Stimulated activated naive CD8-positive, alpha-beta T cell treated with anti-CD3 and anti-CD28 coated beads, Interleukin-15, amount 100 ng/mL, for 72 hours (primary cell): ENCODE data around the gene RFX1.
"Not testable (repeated sequence)": the region's sequence is repeated elsewhere in the genome, so short reads cannot be mapped to it uniquely, and the experiment has no call there.

Experiments
- ATAC-seq: fragments of 150-1000 bp; cut with Tn5 transposase; 2 replicates; pipeline ENCODE4 v1.10.0; 2021; ENCODE audit warnings: mild to moderate bottlenecking, moderate library complexity
- DNase-seq, 2 donors: peaks; one replicate each; pipeline ENCODE4 v3.0.0; 2021 to 2022
- H3K27ac Mint-ChIP-seq, 2 donors: one replicate each; pipeline ENCODE4 v1.8.0; 2022; ENCODE audit warnings: mild to moderate bottlenecking in 2 of 2, mixed read lengths in 2 of 2, moderate library complexity in 2 of 2
- H3K27me3 Mint-ChIP-seq: one replicate; pipeline ENCODE4 v1.8.0; 2022; ENCODE audit warnings: mixed read lengths
- H3K4me1 Mint-ChIP-seq: one replicate; pipeline ENCODE4 v1.8.0; 2022; ENCODE audit warnings: mild to moderate bottlenecking, mixed read lengths
- H3K4me3 Mint-ChIP-seq, 2 donors: one replicate each; pipeline ENCODE4 v1.8.0; 2022; ENCODE audit warnings: mild to moderate bottlenecking in 2 of 2, mixed read lengths in 2 of 2, moderate library complexity in 1 of 2
- H3K9me3 Mint-ChIP-seq, 2 donors: one replicate each; pipeline ENCODE4 v1.8.0; 2022; ENCODE audit warnings: mixed read lengths in 2 of 2

Gene RFX1

DNA sequence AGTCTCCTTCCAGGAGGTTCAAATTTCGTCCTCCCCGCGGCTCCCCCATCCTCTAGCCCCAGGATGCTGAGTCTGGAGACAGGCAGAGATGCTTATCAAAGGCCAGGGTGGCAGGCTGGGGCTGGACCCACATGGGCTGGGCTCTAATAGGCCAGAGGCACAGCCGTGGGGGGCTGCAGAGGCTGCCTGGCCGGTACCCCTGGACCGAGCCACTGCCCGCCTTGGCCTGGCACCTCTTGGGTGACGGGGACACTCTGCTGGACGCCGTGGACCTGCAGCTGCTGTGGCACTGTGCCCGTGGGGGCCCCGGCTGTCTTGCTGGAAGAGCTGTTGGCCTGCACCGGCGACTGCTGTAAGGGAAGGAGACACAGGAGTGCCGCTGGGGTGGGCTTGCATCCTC is 25.8 kb downstream of the RFX1 start:
- Mint-ChIP-seq H3K27me3 (no peaks in the 10 kb centered on the region), H3K4me1 (peaks cover 66% of the 10 kb centered on the region), H3K27ac (no peak overlapping the region), H3K4me3 (no peak overlapping the region), H3K9me3 (no peaks in the 10 kb centered on the region)
- DNase-seq (no peak), ATAC-seq (no peak)

DNA sequence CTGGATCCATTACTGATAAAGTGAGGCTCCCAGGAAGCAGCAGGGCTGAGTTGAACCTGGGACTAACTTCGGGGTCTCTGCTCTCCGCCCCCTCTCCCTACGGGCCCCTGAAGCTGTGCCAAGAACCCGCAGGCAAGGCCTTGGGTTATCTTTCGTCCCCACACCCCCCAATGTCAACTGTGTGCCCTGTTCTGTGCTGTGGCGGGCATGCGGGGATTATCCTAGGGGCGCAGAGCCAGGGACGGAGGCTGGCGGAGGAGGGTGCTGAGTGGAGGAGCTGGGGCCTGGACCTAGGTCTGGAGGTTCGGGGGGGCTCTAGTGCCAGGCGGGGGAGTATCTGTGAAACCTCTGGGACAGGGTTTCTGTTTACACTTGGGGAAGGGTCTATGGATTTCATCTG is 26.4 kb downstream of the RFX1 start:
- Mint-ChIP-seq H3K4me1 (peaks cover 60% of the 10 kb centered on the region), H3K27ac (peak overlapping the region in 1 of 2 donors; percentile 83), H3K27me3 (no peaks in the 10 kb centered on the region), H3K4me3 (peak overlapping the region; percentile 39 to 76), H3K9me3 (no peaks in the 10 kb centered on the region)
- DNase-seq (no peak), ATAC-seq (no peak)

- no peak overlapping the region for H3K27ac Mint-ChIP-seq
- H3K27me3 Mint-ChIP-seq = no peaks in the 10 kb centered on the region
- no peaks in the 10 kb centered on the region for H3K9me3 Mint-ChIP-seq
- H3K4me3 Mint-ChIP-seq = peak overlapping the region; percentile 39 to 76
- DNase-seq = no peak
- peak; percentile 30 for ATAC-seq
- H3K4me1 Mint-ChIP-seq = peaks cover 60% of the 10 kb centered on the region
Measured at GRCh38 chr19:13979244-13979615, 26.9 kb downstream of the RFX1 start.

GRCh38 chr19:13978351-13979243 is 27.5 kb downstream of the RFX1 start:
- Mint-ChIP-seq H3K4me1 (peaks cover 62% of the 10 kb centered on the region), H3K4me3 (peak overlapping the region; percentile 58 to 80), H3K27me3 (no peaks in the 10 kb centered on the region), H3K9me3 (no peaks in the 10 kb centered on the region), H3K27ac (peak overlapping the region in 1 of 2 donors; percentile 67)
- DNase-seq (peak; percentile 27 to 46), ATAC-seq (peak; percentile 64)

DNA sequence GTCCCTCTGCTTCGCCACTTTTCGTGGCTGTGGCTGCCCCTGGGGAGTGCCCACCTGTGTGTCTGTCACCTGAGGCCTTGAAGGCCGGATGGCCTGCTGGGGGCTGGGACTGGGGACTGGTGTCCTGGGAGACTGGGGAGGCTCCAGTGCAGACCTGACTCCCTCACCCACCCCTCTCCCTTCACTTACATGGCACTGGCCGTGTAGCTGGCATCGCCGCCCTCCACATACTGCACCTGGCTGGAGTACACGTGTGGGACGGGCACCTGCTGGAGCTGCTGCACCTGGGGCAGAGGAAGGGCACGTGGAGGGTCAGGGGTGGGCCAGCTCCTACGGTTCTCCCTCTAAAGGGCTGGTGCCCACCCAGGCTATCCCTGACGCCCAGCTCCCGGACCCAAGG is 28.3 kb downstream of the RFX1 start:
- no peak for DNase-seq
- no peak for ATAC-seq
- peak overlapping the region in 1 of 2 donors; percentile 67 for H3K27ac Mint-ChIP-seq
- no peaks in the 10 kb centered on the region for H3K27me3 Mint-ChIP-seq
- peak overlapping the region; percentile 58 to 80 for H3K4me3 Mint-ChIP-seq
- no peaks in the 10 kb centered on the region for H3K9me3 Mint-ChIP-seq
- peaks cover 54% of the 10 kb centered on the region for H3K4me1 Mint-ChIP-seq

GRCh38 chr19:13976446-13976845 is 29.7 kb downstream of the RFX1 start:
- no peaks in the 10 kb centered on the region for H3K9me3 Mint-ChIP-seq
- ATAC-seq = no peak
- H3K4me1 Mint-ChIP-seq = peaks cover 44% of the 10 kb centered on the region
- no peak for DNase-seq
- no peaks in the 10 kb centered on the region for H3K27me3 Mint-ChIP-seq
- H3K4me3 Mint-ChIP-seq = no peak overlapping the region
- H3K27ac Mint-ChIP-seq = no peak overlapping the region

- Mint-ChIP-seq H3K9me3 (no peaks in the 10 kb centered on the region), H3K4me1 (peaks cover 39% of the 10 kb centered on the region), H3K4me3 (no peak overlapping the region), H3K27me3 (no peaks in the 10 kb centered on the region), H3K27ac (peak overlapping the region in 1 of 2 donors; percentile 15)
- DNase-seq (no peak), ATAC-seq (no peak)
Measured at GRCh38 chr19:13975870-13976269, 30.2 kb downstream of the RFX1 start.

DNA sequence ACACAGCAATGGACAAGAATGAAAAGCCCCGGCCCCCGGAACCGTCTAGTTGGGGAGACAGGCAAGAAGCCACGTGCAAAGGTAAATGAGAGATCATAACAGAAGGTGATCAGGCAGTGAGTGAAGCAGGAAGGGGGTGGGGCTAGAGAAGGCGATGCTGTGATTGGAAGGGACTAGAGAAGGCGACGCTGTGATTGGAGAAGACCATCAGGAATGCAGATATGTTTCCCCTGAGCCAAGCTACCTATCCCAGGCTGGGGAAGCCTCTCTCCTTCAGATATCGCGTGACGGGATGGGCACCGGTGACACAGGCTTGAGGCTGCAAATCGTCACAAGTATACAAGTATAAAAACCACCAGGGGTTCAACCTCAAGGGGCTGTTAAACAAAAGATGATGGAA is 32.0 kb downstream of the RFX1 start:
- no peaks in the 10 kb centered on the region for H3K27me3 Mint-ChIP-seq
- no peaks in the 10 kb centered on the region for H3K9me3 Mint-ChIP-seq
- DNase-seq (peak in 1 of 2 donors; percentile 49), ATAC-seq (peak; percentile 74)
- H3K4me1 Mint-ChIP-seq = peaks cover 21% of the 10 kb centered on the region
- H3K4me3 Mint-ChIP-seq = no peak overlapping the region
- peak overlapping the region in 1 of 2 donors; percentile 4 for H3K27ac Mint-ChIP-seq

DNA sequence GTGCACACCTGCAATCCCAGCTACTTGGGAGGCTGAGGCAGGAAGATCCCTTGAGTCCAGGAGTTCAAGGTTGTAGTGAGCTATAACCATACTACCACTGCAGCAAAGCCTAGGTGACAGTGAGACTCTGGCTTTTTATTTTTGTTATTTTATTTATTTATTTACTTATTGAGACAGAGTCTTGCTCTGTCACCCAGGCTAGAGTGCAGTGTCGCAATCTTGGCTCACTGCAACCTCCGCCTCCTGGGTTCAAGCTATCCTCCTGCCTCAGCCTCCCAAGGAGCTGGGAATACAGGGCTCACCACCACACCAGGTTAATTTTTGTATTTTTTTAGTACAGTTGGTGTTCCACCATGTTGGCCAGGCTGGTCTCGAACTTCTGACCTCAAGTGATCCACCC is 32.6 kb downstream of the RFX1 start:
- ATAC-seq, H3K27ac Mint-ChIP-seq, H3K4me3 Mint-ChIP-seq, H3K27me3 Mint-ChIP-seq, H3K9me3 Mint-ChIP-seq, DNase-seq: not testable (repeated sequence)
- peaks cover 19% of the 10 kb centered on the region for H3K4me1 Mint-ChIP-seq

- Mint-ChIP-seq H3K4me1 (peaks cover 11% of the 10 kb centered on the region), H3K4me3 (no peak overlapping the region), H3K9me3 (no peaks in the 10 kb centered on the region), H3K27me3 (no peaks in the 10 kb centered on the region), H3K27ac (no peak overlapping the region)
- no peak for ATAC-seq
- DNase-seq = no peak
Measured at GRCh38 chr19:13972368-13973155, 33.6 kb downstream of the RFX1 start.

- not testable (repeated sequence) for H3K27me3 Mint-ChIP-seq, ATAC-seq, H3K27ac Mint-ChIP-seq, H3K4me3 Mint-ChIP-seq, H3K9me3 Mint-ChIP-seq, DNase-seq
- peaks cover 11% of the 10 kb centered on the region for H3K4me1 Mint-ChIP-seq
Measured at GRCh38 chr19:13971868-13972267, 34.3 kb downstream of the RFX1 start.

DNA sequence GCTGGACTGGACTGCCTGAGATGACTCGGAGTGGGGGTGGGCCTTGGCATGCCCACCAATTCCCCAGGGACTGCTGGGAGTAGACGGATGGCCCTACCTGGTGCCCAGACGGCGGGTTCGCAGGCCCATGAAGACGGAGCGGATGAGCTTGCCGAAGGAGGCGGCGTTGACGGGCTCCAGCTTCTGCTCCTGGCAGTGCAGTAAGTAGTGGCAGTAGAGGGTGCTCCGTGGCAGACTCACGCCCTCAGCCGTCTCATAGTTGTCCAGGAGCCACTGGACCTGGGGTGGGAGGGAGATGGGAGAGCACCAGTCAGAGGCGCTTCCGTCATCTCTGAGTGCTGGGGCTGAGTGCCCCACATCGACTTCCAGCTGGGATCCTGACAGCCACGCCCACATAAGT is 36.2 kb downstream of the RFX1 start:
- no peaks in the 10 kb centered on the region for H3K27me3 Mint-ChIP-seq
- H3K4me3 Mint-ChIP-seq = no peak overlapping the region
- peaks cover 11% of the 10 kb centered on the region for H3K4me1 Mint-ChIP-seq
- H3K27ac Mint-ChIP-seq = no peak overlapping the region
- DNase-seq (no peak), ATAC-seq (no peak)
- H3K9me3 Mint-ChIP-seq = no peaks in the 10 kb centered on the region

GRCh38 chr19:13968999-13969398 is 37.1 kb downstream of the RFX1 start:
- DNase-seq (no peak), ATAC-seq (no peak)
- Mint-ChIP-seq H3K27ac (no peak overlapping the region), H3K4me3 (no peak overlapping the region), H3K4me1 (peaks cover 4% of the 10 kb centered on the region), H3K27me3 (no peaks in the 10 kb centered on the region), H3K9me3 (no peaks in the 10 kb centered on the region)

GRCh38 chr19:13968383-13968935 is 37.7 kb downstream of the RFX1 start:
- DNase-seq (no peak), ATAC-seq (no peak)
- H3K4me3 Mint-ChIP-seq = no peak overlapping the region
- no peak overlapping the region for H3K27ac Mint-ChIP-seq
- no peaks in the 10 kb centered on the region for H3K4me1 Mint-ChIP-seq
- H3K27me3 Mint-ChIP-seq = no peaks in the 10 kb centered on the region
- no peaks in the 10 kb centered on the region for H3K9me3 Mint-ChIP-seq

DNA sequence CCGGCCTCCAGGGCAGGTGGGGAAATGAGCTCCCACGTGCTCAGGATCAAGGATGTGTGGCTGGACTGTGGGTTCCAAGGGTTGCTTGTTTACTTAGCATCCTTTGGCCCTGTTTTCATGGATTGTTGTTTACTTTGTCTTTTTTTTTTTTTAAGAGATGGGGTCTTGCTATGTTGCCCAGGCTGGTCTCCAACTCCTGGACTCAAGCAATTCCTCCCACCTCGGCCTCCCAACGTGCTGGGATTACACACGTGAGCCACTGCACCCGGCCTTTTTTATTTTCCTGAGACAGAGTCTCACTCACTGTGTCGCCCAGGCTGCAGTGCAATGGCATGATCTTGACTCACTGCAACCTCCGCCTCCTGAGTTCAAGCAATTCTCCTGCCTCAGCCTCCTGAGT is 38.9 kb downstream of the RFX1 start:
- H3K4me1 Mint-ChIP-seq, DNase-seq, ATAC-seq, H3K4me3 Mint-ChIP-seq, H3K27me3 Mint-ChIP-seq, H3K9me3 Mint-ChIP-seq: not testable (repeated sequence)
- H3K27ac Mint-ChIP-seq = peak overlapping the region; percentile 63 to 81

GRCh38 chr19:13966684-13967128 is 39.4 kb downstream of the RFX1 start:
- Mint-ChIP-seq H3K4me1 (no peaks in the 10 kb centered on the region), H3K9me3 (no peaks in the 10 kb centered on the region), H3K27me3 (no peaks in the 10 kb centered on the region), H3K4me3 (no peak overlapping the region), H3K27ac (no peak overlapping the region)
- ATAC-seq (no peak), DNase-seq (no peak)
